WTC11 (cell line): ENCODE data around the gene BACH2.

Experiments used
- SP1 ChIP-seq: sonication (generic); formaldehyde crosslinking; conservative IDR thresholded peaks from 2 replicates; pipeline ENCODE4 v1.8.1; 2022; ENCODE audit warnings: missing genetic modification reagents
- ZSCAN18 ChIP-seq: fragments of 250-450 bp; sonication (Bioruptor Pico); IDR thresholded peaks from 2 replicates; pipeline ENCODE4 v2.1.2; 2022; ENCODE audit warnings: mild to moderate bottlenecking, moderate library complexity
- TF ChIP-seq, protein P1 (sequence below): sonication (generic); formaldehyde crosslinking; IDR thresholded peaks from 2 replicates; pipeline ENCODE4 v1.8.1; 2023; ENCODE audit warnings: mild to moderate bottlenecking, missing genetic modification reagents, moderate library complexity

DNA sequence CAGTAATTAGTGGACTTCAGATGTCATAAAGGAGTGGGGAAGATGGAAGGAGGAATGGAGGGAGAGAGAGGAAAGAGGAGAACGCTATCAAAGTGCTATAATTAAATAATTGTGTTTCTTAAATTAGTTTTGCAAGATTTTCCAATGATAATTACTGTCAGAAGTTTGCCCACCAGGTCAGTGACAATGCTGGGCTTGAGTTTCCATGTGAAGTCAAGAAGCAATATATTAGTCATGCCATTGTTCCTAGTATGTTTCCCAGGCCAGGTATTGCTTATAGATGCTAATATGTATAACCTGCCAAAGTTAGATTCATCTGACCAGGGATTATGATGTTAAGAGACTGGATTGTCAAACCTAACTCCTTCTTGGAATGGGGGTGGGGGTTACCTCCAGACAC is 270.4 kb downstream of the BACH2 start:
- TF ChIP-seq SP1 (CRISPR knock-in tag) (no peak), ZSCAN18 (CRISPR knock-in tag) (no peak)
- TF ChIP-seq, protein P1, sequence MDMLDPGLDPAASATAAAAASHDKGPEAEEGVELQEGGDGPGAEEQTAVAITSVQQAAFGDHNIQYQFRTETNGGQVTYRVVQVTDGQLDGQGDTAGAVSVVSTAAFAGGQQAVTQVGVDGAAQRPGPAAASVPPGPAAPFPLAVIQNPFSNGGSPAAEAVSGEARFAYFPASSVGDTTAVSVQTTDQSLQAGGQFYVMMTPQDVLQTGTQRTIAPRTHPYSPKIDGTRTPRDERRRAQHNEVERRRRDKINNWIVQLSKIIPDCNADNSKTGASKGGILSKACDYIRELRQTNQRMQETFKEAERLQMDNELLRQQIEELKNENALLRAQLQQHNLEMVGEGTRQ: no peak
